Fibroblast of the conjunctiva (primary cell): ENCODE data around the gene TMEM69.
"Not testable (repeated sequence)": the region's sequence is repeated elsewhere in the genome, so short reads cannot be mapped to it uniquely, and the experiment has no call there.

Experiments used
- DNase-seq: peaks from one replicate; pipeline ENCODE4 v3.0.0-alpha.2; 2010; ENCODE audit warnings: low read depth

TMEM69 gene

GRCh38 chr1:45687754-45688740, at the start of gene TMEM69:
Gene TMEM69 (plus strand): TSS chr1:45688181. CDS start chr1:45691069, 2,888 bp downstream.
- DNase-seq = peak; percentile 79

- DNase-seq = no peak
These were observed 47.7 kb upstream of the TMEM69 start for GRCh38 chr1:45640293-45640692.

GRCh38 chr1:45643321-45643720, 44.7 kb upstream of the TMEM69 start:
- DNase-seq = no peak

- no peak for DNase-seq
These were observed 44.0 kb upstream of the TMEM69 start for GRCh38 chr1:45643978-45644377.

GRCh38 chr1:45644661-45645060, 43.3 kb upstream of the TMEM69 start:
- no peak for DNase-seq

- DNase-seq = no peak
These were observed 40.5 kb upstream of the TMEM69 start for GRCh38 chr1:45647248-45648021.

- no peak for DNase-seq
These were observed 33.3 kb upstream of the TMEM69 start for GRCh38 chr1:45654540-45655280.

- DNase-seq = no peak
These were observed 31.3 kb upstream of the TMEM69 start for GRCh38 chr1:45656573-45657226.

- DNase-seq = no peak
These were observed 29.8 kb upstream of the TMEM69 start for GRCh38 chr1:45658171-45658570.

- DNase-seq = no peak
These were observed 28.8 kb upstream of the TMEM69 start for GRCh38 chr1:45659222-45659621.

GRCh38 chr1:45660336-45660735, 27.6 kb upstream of the TMEM69 start:
- DNase-seq = no peak

GRCh38 chr1:45666836-45667235, 21.1 kb upstream of the TMEM69 start:
- DNase-seq = no peak

- no peak for DNase-seq
These were observed 20.5 kb upstream of the TMEM69 start for GRCh38 chr1:45667321-45668111.

GRCh38 chr1:45668526-45668925, 19.5 kb upstream of the TMEM69 start:
- no peak for DNase-seq

- no peak for DNase-seq
These were observed 18.6 kb upstream of the TMEM69 start for GRCh38 chr1:45669379-45669778.

GRCh38 chr1:45669859-45670655, 17.9 kb upstream of the TMEM69 start:
- no peak for DNase-seq

- no peak for DNase-seq
These were observed 14.0 kb upstream of the TMEM69 start for GRCh38 chr1:45673956-45674355.

- no peak for DNase-seq
These were observed 13.5 kb upstream of the TMEM69 start for GRCh38 chr1:45674478-45674877.

GRCh38 chr1:45676553-45676952, 11.4 kb upstream of the TMEM69 start:
- DNase-seq = not testable (repeated sequence)

GRCh38 chr1:45677751-45678245, 10.2 kb upstream of the TMEM69 start:
- DNase-seq = no peak
